Colonic mucosa (tissue), 4 donors: ENCODE data around the gene PCDHGA1. TPM values are rescaled to one million over a fixed set of nuclear protein-coding genes. Genes with fewer than 3 reads are reported as not detected.

Source experiments
- DNase-seq: peaks from one replicate; pipeline ENCODE4 v3.0.0-alpha.2; 2020
- H3K27ac ChIP-seq: fragments of 200-600 bp; one replicate; pipeline ENCODE4 v1.8.0; 2021
- H3K27me3 ChIP-seq: fragments of 200-600 bp; one replicate; pipeline ENCODE4 v1.8.0; 2021
- H3K36me3 ChIP-seq: fragments of 200-600 bp; one replicate; pipeline ENCODE4 v1.8.0; 2021
- H3K4me1 ChIP-seq: fragments of 200-600 bp; one replicate; pipeline ENCODE4 v1.8.0; 2021; ENCODE audit warnings: mild to moderate bottlenecking
- H3K4me3 ChIP-seq: fragments of 200-600 bp; one replicate; pipeline ENCODE4 v1.8.0; 2021
- H3K9ac ChIP-seq, 2 donors: one replicate each; pipeline ENCODE4 v1.7.0; 2013; ENCODE audit warnings: control low read depth in 2 of 2, low read depth in 2 of 2, low read length in 2 of 2
- H3K9me3 ChIP-seq: fragments of 200-600 bp; one replicate; pipeline ENCODE4 v1.8.0; 2021
- CTCF ChIP-seq: fragments of 200-600 bp; IDR thresholded peaks from one replicate; pipeline ENCODE4 v1.8.0; 2022; ENCODE audit warnings: antibody characterized with exemption, mild to moderate bottlenecking
- intact Hi-C: fragments of 100-400 bp; cut with DNase I; formaldehyde crosslinking; loops from one replicate; pipeline ENCODE4 v1.14.1; 2022
- total RNA-seq, 2 donors: library from RNA; stranded (reverse); fragmentation: NEBNext Ultra II Directional in 1 of 2; extraction: Animal tissue kit (Norgen Biotek cat#: 25700) in 1 of 2; gene quantifications; one replicate each; pipeline ENCODE4 v1.2.1, GENCODE V29; 2021
- donor health status: healthy.
- donor health status: DM: no; HTN: no; CAD: no.
- donor health status: DM: no; HTN: no; CAD: no.

The PCDHGA1 gene
- total RNA-seq, 2 donors from 2014 or later: 0.10 to 0.37 TPM

GRCh38 chr5:141507387-141508091 is 177.2 kb downstream of the PCDHGA1 start:
- H3K9me3 ChIP-seq: no peaks in the 10 kb centered on the region
- no peak for DNase-seq
- no peaks in the 10 kb centered on the region for H3K4me1 ChIP-seq
- no peaks in the 10 kb centered on the region for H3K27me3 ChIP-seq
- intact Hi-C loops: no loop called here
- peak overlapping the region; percentile 70 for H3K27ac ChIP-seq
- TF ChIP-seq CTCF: no peak
- H3K9ac ChIP-seq: peak overlapping the region in 1 of 2 donors; percentile 35
- no peaks in the 10 kb centered on the region for H3K36me3 ChIP-seq
- no peak overlapping the region for H3K4me3 ChIP-seq

- intact Hi-C loops: no loop called here
- TF ChIP-seq CTCF: no peak
- H3K9me3 ChIP-seq: no peaks in the 10 kb centered on the region
- no peaks in the 10 kb centered on the region for H3K4me1 ChIP-seq
- H3K36me3 ChIP-seq: no peaks in the 10 kb centered on the region
- peak overlapping the region; percentile 70 for H3K27ac ChIP-seq
- H3K4me3 ChIP-seq: no peak overlapping the region
- DNase-seq: no peak
- no peak overlapping the region for H3K9ac ChIP-seq
- H3K27me3 ChIP-seq: no peaks in the 10 kb centered on the region
Observed at GRCh38 chr5:141508440-141508797, 178.1 kb downstream of the PCDHGA1 start.

- no peaks in the 10 kb centered on the region for H3K36me3 ChIP-seq
- intact Hi-C loops: no loop called here
- TF ChIP-seq CTCF: no peak
- DNase-seq: no peak
- H3K27ac ChIP-seq: peak overlapping the region; percentile 70
- no peaks in the 10 kb centered on the region for H3K27me3 ChIP-seq
- H3K9me3 ChIP-seq: no peaks in the 10 kb centered on the region
- H3K9ac ChIP-seq: peak overlapping the region in 1 of 2 donors; percentile 43
- H3K4me1 ChIP-seq: peaks cover 3% of the 10 kb centered on the region
- no peak overlapping the region for H3K4me3 ChIP-seq
Observed at GRCh38 chr5:141508798-141509611, 178.7 kb downstream of the PCDHGA1 start.

- Histone ChIP-seq H3K4me1 (peaks cover 8% of the 10 kb centered on the region), H3K9me3 (no peaks in the 10 kb centered on the region), H3K27me3 (no peaks in the 10 kb centered on the region), H3K36me3 (no peaks in the 10 kb centered on the region), H3K27ac (no peak overlapping the region), H3K9ac (no peak overlapping the region), H3K4me3 (no peak overlapping the region)
- intact Hi-C loops: no loop called here
- TF ChIP-seq CTCF: no peak
- no peak for DNase-seq
Observed at GRCh38 chr5:141510160-141510559, 179.8 kb downstream of the PCDHGA1 start.

- Histone ChIP-seq H3K27ac (no peak overlapping the region), H3K4me1 (peaks cover 8% of the 10 kb centered on the region), H3K9ac (no peak overlapping the region), H3K4me3 (no peak overlapping the region), H3K36me3 (no peaks in the 10 kb centered on the region), H3K9me3 (no peaks in the 10 kb centered on the region), H3K27me3 (no peaks in the 10 kb centered on the region)
- intact Hi-C loops: no loop called here
- TF ChIP-seq CTCF: no peak
- DNase-seq: no peak
Observed at GRCh38 chr5:141510850-141511601, 180.7 kb downstream of the PCDHGA1 start.
